Dermis blood vessel endothelial cell (primary cell): Measurements from ENCODE around the gene CCL23. TPM values are rescaled to one million over a fixed set of nuclear protein-coding genes. Genes with fewer than 3 reads are reported as not detected.
"Not testable (repeated sequence)": the region's sequence is repeated elsewhere in the genome, so short reads cannot be mapped to it uniquely, and the experiment has no call there.

Experiments used
- DNase-seq: peaks from one replicate; pipeline ENCODE4 v3.0.0; 2010
- total RNA-seq: library from RNA; depleted of rRNA; stranded (reverse); fragments of >200 nt; gene quantifications from 2 replicates; pipeline ENCODE4 v1.2.3, GENCODE V29; 2014

Gene CCL23, protein sequence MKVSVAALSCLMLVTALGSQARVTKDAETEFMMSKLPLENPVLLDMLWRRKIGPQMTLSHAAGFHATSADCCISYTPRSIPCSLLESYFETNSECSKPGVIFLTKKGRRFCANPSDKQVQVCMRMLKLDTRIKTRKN
- 2.2 and 7.5 TPM in 2 replicates for total RNA-seq

DNA sequence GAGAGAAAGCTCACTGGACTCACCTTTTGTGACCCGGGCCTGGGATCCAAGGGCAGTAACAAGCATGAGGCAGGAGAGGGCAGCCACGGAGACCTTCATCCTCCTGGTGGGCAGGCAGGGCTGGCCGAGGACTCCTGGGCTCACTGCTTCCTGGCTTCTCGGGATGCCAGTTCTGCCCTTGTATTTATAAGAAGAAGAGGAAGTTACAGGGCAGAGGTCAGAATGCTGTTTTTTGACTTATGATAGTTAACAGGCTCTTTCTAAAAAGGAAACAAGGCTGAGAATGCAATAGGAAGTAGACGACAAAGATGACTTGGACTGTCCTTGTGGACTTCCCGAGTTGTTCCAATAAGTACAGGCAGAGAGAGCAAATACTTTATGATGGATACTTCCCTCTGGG lies at the start of gene CCL23:
TSS of gene CCL23 (minus strand) at position 174 of the 400 bp plus-strand sequence. CDS start at position 99, 75 bp downstream.
- peak; percentile 29 for DNase-seq

DNA sequence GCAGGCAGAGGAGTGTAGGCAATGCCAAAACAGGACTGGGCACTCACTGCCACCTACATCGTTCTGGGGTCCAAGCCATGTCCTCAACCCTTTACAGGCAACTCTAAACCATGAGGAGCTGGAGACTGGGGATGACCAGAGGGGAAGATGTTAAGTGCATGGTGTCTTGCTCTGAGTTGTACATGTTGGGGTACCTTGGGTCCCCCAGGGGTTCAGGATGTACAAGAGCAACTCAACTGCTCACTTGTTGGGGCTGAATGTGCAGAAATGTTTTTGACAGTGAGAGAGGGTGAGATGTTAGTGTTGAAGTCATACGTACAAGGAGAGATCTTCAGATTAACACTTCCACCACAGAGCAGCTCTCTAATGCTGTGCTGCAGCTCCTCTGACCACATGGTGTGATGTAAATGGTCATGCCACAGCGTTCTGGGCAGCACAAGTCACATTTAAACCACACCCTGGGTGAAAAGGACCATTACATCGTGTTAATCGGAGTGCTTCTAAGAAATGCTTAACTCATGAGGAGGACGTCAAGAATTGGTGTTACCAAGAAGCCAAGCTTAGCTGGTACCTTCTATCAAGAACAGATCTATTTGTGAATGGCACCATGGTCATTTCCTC lies 48.7 kb upstream of the CCL23 start:
- DNase-seq = no peak

DNA sequence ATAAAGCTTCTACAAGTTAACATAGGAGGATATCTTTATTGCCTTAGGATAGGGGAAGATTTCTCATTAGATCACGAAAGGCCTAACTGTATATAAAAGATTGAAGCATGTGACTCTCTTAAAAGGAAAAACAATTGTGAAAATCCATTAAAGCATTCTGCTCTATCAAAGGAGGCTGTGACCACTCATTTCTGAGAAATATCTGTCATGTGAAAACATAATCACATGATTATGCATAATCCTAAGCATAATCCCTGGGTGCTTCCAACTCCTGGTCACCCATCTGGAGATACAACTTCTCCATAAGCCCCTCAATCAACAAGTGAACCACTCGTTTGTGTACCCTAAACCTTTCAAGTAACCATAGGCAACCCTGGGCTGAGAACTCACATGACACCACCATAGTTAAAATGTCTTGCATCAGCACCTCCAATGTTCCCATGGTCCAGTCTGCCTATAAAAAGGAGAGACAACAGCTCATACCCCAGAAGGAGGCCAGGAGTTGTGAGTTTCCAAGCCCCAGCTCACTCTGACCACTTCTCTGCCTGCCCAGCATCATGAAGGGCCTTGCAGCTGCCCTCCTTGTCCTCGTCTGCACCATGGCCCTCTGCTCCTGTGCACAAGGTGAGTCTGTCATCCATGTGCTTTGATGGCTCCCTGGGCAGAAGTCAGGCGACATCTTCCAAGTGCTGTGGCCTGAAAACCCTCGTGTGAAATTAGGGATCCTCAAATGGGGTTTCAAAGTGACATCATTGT lies 46.2 kb upstream of the CCL23 start, which contains the start of gene CCL18:
TSS of gene CCL18 (plus strand) at position 487 of the 756 bp plus-strand sequence. CDS start at position 558, 71 bp downstream.
- DNase-seq = no peak

DNA sequence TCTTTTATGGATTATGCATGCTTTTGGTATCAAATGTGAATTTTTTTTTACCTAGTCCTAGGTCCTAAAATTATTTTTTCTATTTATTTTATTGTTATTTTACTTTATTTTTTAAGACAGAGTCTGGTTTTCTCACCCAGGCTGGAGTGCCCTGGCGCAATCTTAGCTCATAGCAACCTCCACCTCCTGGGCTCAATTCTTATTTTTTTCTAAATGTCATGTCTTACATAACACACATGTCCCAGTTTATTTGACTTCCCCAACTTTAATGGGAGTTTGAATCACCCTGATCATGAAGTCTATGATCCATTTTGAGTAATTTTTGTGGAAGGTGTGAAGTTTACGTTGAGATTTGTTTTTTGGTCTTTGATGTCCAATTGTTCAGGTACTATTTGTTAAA lies 43.0 kb upstream of the CCL23 start:
- DNase-seq = no peak

DNA sequence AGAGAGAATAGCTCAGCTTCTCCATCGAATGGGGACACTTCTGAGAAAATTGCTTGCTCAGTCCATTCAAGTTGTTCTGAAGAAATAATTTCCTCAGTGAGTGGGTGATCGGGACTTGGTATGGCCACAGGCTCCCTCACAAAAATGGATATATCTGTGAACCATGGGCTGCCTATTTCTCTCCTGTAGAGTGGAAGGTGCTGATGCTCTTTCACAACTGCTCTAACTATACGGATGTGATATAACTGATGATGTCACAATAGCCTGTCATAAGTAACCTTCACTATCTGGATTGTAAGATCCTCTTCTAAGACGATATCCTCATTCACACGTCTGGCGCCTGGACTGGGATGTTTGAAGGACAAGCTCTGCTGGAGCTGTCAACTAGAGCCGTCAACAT lies 41.6 kb upstream of the CCL23 start:
- no peak for DNase-seq

DNA sequence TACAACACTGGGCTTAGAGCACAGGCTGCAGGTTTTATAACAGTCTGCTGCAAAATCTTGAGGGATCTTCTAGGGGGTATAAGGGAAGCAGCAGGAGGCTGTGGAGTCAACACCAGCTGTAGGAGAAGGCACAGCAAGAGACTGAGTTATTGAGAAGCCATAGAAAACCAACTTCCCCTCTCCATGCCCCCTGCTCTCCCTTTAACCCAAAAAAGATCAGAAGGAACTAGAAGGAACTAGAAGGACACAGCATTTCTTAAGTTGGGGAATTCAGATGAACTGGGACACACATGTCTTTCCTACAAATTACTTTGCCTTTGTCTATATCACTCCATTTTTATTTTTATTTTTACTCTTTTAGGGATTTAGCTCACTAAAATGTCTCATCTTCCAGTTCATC lies 40.1 kb upstream of the CCL23 start:
- no peak for DNase-seq

DNA sequence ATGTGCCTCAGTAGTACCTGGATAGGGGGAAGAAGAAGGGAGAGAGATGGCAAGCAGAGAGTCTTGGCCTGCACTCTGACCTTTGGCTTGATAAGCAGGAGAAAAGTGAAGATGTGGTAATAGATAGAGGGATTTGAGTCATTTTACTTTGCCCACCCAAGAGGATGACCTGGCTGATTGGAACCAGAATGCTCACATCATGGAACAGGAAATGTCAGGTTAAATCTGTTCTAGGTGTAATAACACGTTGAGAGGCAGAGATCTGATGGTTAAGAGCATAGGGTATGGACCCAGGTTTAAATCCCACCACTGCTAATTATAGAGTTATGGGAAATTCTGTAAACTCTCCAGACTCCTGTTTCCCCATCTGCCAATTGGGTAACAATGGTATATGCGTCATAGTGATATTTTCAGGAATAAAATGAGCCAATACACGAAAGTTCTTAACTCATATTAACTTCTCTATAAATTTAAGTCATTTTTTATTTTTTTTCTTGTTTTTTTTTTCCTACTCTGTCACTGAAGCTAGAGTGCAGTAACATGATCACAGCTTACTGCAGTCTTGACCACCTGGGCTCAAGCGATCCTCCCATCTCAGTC lies 38.2 kb upstream of the CCL23 start:
- no peak for DNase-seq

DNA sequence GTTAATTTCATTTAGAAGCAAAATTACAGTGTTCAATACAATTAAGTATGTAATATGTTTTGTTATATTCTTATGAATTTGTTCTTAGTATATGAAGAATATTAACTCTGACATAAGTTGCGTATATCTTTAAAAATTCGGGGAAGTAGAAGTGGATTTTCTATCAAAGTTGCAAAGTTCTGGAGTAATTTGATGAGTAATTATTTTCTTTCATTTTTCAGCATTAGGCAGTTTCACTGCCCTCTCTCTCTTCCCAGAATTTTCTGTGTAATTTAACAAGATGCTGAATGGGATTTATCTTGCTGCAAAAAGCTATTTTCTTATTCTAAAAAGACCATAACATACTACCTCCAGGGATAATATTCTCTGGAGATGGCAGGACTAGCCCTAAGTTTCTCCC lies 37.4 kb upstream of the CCL23 start:
- no peak for DNase-seq

DNA sequence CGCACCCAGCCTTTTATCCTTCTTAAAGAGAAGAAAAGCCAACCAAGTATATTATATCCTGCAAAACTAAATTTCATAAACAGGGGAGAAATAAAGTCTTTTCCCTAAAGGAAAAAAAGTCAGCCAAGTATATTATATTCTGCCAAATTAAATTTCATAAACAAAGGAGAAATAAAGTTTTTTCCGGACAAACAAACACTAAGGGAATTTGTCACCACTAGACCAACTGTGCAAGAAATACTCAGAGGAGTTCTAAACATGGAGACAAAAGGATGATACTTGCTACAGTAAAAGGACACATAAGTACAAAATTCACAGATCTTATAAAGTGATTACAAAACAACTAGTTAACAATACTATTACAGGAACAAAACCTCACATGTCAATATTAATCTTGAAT lies 31.9 kb upstream of the CCL23 start:
- no peak for DNase-seq

DNA sequence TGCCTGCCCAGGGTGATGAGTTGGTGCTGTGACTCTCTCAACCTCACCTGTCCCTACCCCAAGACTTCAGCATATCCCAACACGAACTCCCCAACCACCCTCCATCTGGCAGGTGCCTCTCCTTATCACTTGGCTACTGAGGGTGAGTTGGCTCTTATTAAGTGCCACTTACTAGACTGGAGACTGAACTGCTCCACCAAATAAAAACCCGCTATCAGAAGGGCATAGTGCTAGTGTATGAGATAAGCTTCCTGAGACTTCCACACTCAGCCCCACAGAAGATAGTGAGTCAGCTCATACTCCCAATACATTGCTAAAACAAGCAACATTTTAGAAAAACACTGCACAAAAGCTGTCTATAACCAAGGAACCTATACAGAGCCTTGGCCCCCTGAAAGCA lies 30.3 kb upstream of the CCL23 start:
- no peak for DNase-seq

DNA sequence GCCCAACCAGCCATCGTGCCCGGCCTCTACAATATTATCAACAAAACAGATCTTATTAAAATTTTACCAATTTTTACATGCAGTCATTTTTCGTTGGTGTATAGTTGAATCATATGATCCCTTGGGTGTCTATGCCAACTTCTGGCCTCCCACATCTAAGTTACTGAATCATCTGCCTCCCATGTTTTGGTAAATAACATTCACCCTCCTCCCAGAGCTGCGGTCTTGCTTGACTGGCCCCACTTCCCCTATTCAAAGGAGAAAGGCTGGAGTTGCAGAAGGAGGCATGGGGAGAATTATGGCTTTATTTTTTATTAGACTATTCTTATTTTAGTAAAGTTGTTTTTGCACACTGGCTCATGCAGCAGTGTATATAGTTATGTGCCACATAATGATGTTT lies 18.5 kb upstream of the CCL23 start:
- DNase-seq = no peak

DNA sequence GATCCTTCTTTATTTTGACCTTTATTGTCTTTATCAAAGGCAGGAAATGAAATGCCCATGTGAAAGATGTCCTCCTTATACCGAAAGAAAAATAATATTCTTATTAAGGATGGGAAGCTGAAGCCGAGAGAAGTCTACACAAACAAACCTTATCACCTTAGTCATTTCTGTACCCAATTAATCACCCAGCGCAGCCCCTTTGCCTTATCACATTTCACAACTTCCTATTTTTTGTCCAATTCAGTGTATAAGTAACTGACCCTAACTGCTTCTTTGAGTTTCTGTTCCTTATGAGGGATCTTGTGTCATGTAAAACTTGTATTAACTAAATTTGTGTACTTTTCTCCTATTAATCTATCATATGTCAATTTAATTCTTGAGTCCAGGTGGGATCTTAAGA lies 16.4 kb upstream of the CCL23 start:
- no peak for DNase-seq

DNA sequence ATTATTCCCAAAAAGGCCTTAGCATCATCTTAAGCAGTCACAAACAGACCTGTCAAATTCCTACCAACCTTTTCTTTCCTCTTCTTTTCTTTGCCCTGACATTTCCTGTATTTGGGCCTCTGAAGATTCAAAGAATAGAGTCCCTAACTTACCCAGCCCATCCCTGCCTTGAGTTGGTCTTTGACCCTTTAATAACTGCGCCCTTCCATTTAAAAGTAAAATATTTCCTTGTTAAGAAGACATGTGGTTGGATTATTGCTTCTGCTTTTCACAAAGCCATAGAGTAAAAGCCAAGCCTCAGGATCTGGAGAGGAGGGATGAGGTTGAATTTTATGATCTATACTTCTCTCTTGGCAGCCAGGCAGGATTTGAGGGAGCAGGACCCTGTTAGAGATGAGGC lies 13.2 kb upstream of the CCL23 start:
- no peak for DNase-seq

DNA sequence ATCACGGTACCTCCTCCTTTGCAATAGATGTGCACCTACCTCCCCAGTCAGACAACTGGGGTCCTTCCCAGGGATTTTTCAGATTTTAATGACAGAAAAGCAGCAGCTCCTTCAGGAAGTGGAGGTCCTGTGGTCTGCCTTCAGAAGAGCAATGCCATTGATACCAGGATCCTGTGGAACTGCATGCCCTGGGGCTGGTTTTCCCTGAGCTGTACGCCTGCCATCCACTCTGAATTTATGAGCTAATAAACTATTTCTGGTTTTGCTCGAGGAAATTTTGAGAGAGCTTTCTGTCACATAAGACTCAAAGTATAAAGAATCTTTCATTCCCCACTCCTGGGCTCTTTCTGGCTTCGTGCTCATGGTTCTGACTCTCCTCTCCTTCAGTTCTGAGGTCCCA lies 10.0 kb upstream of the CCL23 start:
- DNase-seq = no peak

DNA sequence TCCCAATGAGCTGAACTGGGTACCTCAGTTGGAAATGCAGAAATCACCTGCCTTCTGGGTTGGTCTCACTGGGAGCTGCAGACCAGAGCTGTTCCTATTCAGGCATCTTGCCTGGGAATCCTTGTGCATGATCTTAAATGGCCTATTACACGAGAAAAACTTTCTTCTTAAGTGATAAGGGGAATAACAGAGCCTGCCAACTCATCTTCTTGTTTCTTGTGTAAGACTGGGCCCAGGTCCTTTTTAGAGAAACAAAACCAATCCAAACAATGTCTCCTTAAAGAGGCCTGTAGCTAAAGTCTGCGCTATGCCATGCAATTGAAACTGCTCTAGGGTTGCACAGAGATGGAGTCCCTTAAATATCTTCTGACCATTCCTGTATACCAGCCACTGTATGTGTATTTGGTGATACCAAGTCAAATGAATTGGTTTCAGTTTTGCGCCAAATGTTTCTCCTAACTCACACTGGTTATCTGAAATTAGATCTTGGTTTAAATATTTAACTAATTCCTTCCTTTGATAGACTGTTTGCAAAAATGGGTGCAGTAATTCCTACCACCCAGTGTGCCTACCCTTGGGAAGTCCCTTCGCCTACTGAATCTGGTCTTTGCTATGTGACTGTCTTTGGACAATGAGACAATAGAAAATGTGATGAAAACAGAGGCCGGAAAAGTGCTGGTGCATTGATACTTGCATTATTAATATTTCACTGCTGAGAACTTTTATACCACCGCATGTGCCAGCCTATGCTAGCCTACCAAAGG lies 6.5 kb upstream of the CCL23 start:
- DNase-seq = no peak

DNA sequence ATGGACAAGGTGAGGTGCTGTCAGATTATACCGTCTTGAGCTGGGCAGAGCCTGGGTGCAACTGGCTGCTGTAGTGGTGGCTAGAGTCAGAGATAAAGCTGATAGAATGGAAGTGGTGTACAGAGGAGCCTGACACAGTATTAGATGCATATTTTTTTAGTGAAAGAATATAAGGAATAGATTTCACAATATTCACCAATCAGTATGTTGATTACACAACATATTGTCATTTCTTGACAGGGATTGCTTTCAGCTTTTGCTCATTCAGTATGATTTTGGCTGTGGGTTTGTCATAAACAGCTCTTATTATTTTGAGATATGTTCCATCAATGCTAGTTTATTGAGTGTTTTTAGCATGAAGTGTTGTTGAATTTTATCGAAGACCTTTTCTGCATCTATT lies 1.7 kb upstream of the CCL23 start:
- no peak for DNase-seq

DNA sequence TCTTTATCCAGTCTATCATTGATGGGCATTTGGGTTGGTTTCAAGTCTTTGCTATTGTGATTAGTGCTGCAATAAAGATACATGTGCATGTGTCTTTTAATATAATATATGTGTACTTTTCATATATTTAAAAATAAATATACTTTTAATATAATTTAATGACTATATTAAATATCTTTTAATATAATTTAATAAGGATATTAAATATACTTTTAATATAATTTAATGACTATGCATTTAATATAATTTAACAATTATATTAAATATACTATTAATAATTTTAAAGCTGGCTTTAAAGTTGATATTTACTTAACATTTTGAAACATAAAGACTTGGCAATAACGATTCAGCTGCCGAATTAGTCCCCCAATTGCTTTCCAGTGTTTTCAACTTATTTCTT lies 1.2 kb downstream of the CCL23 start:
- DNase-seq = no peak

DNA sequence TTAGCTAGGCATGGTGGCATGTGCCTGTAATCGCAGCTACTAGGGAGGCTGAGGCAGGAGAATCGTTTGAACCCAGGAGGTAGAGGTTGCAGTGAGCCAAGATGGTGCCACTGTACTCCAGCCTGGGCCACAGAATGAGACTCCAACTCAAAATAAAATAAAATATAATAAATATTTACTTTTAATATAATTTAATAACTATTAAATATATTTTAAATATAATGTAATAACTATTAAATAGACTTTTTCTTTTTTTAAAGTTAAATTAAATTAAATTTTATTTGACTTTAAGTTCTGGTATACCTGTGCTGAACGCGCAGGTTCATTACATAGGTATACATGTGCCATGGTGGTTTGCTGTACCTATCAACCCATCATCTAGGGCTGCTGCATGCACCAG lies 1.9 kb downstream of the CCL23 start:
- DNase-seq = not testable (repeated sequence)

DNA sequence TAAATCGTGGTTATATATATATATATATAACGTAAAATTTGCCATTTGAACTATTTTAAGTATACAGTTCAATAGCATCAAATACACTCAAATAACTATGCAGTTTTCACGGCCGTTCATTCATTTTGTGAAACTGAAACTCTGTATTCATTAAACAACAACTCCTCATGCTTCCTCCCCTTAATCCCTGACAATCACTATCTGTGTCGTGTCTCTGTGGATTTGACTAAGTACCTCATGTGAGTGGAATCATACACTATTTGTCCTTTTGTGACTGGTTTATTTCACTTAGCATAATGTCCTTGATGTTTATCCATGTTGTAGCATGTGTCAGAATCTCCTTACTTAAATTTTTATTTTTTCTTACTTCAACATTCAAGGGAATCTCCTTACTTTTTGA lies 2.8 kb downstream of the CCL23 start:
- DNase-seq = no peak

DNA sequence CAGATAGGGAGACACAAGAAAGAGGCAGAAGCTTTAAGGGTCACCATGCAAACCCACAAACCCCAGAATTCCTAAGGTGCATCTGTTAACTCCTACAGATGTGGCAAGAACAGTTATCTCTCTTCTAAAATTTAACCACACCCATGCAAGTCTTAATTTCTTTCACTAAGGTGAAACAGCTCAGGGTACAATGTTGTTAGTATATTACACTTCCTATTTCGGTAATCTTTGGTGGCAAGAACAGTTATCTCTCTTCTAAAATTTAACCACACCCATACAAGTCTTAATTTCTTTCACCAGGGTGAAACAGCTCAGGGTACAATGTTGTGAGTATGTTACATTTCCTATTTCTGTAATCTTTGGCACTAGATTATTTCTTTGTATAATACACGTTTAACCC lies 6.6 kb downstream of the CCL23 start:
- no peak for DNase-seq

DNA sequence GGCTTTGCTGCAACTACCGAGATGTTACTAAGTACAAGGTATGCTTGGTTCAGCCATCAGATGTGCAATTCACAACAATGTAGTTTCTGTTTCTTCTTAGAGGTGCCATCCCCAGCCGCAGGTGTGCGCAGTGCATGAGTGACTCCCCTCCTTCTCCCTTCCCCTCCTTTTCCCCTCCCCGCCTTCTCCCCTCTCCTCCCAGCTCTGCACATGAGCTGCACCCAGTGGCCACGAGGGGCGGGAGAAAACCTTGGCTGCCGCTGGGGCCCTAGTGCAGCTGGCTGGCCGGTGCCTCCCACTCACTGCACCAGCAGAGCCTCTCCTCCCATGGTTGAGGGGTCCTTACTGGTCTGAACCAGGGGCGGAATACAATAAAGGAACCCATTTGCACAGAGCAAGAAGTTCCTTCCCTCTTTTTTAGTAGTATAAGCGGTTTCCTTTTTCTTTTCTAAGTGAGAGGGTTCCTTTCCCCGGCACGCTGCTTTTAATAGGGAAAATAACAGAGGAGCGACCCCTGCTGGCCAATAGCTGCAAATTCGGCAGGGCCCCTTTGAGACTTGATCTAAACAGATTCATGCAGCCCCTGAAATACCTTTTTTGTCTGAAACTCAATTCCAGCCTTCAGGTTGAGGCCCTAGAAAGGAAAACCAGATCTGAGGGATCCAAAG lies 8.6 kb downstream of the CCL23 start:
- peak; percentile 65 for DNase-seq

DNA sequence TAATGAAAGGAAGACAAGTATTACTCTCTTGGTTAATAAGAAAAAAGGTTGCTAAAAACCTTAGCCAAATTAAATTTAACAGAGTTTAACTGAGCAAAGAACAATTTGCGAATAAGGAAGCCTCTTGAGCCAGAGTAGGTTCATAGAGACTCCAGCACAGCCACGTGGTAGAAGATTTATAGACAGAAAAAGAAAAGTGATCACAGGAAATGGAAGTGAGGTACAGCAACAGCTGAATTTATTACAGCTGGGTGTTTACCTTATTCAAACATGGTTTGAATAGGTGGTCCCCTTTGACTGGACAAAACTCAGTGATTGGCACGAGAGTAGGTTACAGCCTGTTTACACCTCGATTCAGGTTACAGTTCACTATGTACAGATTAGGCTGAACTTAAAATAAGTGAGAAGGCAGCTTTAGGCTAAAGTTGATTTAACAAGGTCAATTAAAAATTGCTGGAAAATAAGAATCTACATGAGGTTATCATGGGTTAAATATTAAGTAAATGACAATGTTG lies 13.1 kb downstream of the CCL23 start:
- no peak for DNase-seq
